Esophagus muscularis mucosa (tissue), 4 donors: ENCODE measurements around the gene ALDH16A1. TPM values are rescaled to one million over a fixed set of nuclear protein-coding genes. Genes with fewer than 3 reads are reported as not detected.

Experiments used
- DNase-seq: peaks from one replicate; pipeline ENCODE4 v3.0.0-alpha.2; 2017; ENCODE audit errors: extremely low spot score
- H3K27ac ChIP-seq, 4 donors: fragments of 200-600 bp; sonication (generic); replicated peaks in 1 of 4; 1 replicate in 3 of 4; 2 replicates in 1 of 4; pipeline ENCODE4 v1.5.1; 2016 to 2019; ENCODE audit warnings: mild to moderate bottlenecking in 1 of 4
- H3K27me3 ChIP-seq, 4 donors: fragments of 200-600 bp; sonication (generic); one replicate each; pipeline versions ENCODE4 v1.5.1 to v1.6.0; 2016 to 2019
- H3K36me3 ChIP-seq, 4 donors: fragments of 200-600 bp; sonication (generic); one replicate each; pipeline ENCODE4 v1.5.1; 2016 to 2019
- H3K4me1 ChIP-seq, 4 donors: fragments of 200-600 bp; sonication (generic); one replicate each; pipeline ENCODE4 v1.5.1; 2016 to 2019
- H3K4me3 ChIP-seq, 4 donors: fragments of 200-600 bp; sonication (generic); 1 replicate in 2 of 4; 2 replicates in 2 of 4; pipeline ENCODE4 v1.5.1; 2016 to 2019; ENCODE audit warnings: mild to moderate bottlenecking in 4 of 4, moderate library complexity in 1 of 4
- H3K9me3 ChIP-seq, 4 donors: fragments of 200-600 bp; sonication (generic); 1 replicate in 3 of 4; 2 replicates in 1 of 4; pipeline ENCODE4 v1.5.1; 2016 to 2019
- EP300 ChIP-seq: sonication (generic); formaldehyde crosslinking; IDR thresholded peaks from one replicate; pipeline ENCODE4 v1.6.1; 2017; ENCODE audit warnings: antibody characterized with exemption
- POLR2A ChIP-seq: fragments of 450-650 bp; IDR thresholded peaks from one replicate; pipeline ENCODE4 v1.6.1; 2017; ENCODE audit warnings: antibody characterized with exemption, moderate library complexity, mild to moderate bottlenecking, low read depth
- POLR2AphosphoS5 ChIP-seq, 2 donors: sonication (generic); formaldehyde crosslinking; IDR thresholded peaks; one replicate each; pipeline ENCODE4 v1.6.1; 2017; ENCODE audit warnings: antibody characterized with exemption in 2 of 2
- WGBS: methylation state at CpG from one replicate; pipeline ENCODE4 v1.1.5; 2018; 5-methylcytosine and 5-hydroxymethylcytosine counted together
- intact Hi-C: fragments of 100-400 bp; cut with DNase I; formaldehyde crosslinking; loops from one replicate; pipeline ENCODE4 v1.15.1; 2023
- total RNA-seq, 4 donors: library from RNA; depleted of rRNA; stranded (reverse); fragments of >200 nt; gene quantifications; one replicate each; pipeline versions ENCODE4 v1.1.0 to v1.2.1, GENCODE V29; 2016
- TF ChIP-seq, protein P1 (sequence below), 3 experiments: fragments of 200-600 bp in 2 of 3; fragments of 450-650 bp in 1 of 3; sonication (generic) in 2 of 3; IDR thresholded peaks; one replicate each; pipeline ENCODE4 v1.5.1; 2017 to 2019; ENCODE audit warnings: antibody characterized with exemption in 3 of 3, mild to moderate bottlenecking in 2 of 3, moderate library complexity in 1 of 3

Gene ALDH16A1
- total RNA-seq, 4 donors from 2014 or later = 22.1 to 29.1 (median 26.2) TPM

DNA sequence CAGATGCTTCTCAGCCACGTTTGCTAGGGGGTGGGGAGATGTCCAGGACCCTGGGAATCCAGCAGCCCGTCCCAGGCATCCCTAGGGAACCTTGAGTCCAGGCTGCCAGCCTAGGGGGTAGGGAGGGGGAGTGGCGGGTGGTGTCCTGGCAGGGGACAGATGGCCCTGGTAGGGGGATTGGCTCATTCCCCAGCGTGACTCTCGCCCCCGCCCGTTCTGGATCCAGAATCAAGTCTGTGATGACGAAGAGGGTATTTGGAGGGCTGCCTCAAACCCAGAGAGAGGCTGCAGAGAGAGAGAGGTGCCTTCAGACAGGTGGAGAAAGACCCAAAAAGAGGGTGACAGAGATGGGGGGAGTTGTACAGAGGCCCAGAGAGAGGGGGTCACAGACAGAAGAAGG, 15.8 kb upstream of the ALDH16A1 start:
- no peak overlapping the region for H3K4me3 ChIP-seq
- H3K4me1 ChIP-seq = peaks cover 13 to 43% (median 20%) of the 10 kb centered on the region in 4 donors
- H3K27me3 ChIP-seq = peaks cover 0 to 100% (median 71%) of the 10 kb centered on the region in 4 donors
- H3K36me3 ChIP-seq = no peaks in the 10 kb centered on the region
- H3K9me3 ChIP-seq = no peaks in the 10 kb centered on the region
- TF ChIP-seq, protein P1, sequence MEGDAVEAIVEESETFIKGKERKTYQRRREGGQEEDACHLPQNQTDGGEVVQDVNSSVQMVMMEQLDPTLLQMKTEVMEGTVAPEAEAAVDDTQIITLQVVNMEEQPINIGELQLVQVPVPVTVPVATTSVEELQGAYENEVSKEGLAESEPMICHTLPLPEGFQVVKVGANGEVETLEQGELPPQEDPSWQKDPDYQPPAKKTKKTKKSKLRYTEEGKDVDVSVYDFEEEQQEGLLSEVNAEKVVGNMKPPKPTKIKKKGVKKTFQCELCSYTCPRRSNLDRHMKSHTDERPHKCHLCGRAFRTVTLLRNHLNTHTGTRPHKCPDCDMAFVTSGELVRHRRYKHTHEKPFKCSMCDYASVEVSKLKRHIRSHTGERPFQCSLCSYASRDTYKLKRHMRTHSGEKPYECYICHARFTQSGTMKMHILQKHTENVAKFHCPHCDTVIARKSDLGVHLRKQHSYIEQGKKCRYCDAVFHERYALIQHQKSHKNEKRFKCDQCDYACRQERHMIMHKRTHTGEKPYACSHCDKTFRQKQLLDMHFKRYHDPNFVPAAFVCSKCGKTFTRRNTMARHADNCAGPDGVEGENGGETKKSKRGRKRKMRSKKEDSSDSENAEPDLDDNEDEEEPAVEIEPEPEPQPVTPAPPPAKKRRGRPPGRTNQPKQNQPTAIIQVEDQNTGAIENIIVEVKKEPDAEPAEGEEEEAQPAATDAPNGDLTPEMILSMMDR (IDR thresholded peaks at IDR 0.05) = no peak
- TF ChIP-seq POLR2A (no peak), EP300 (no peak), POLR2AphosphoS5 (IDR thresholded peaks at IDR 0.05) (no peak)
- intact Hi-C loops = no loop called here
- H3K27ac ChIP-seq = no peak overlapping the region
- WGBS = 14% methylated on average over 6 of the region's 8 CpGs
- DNase-seq = no peak

DNA sequence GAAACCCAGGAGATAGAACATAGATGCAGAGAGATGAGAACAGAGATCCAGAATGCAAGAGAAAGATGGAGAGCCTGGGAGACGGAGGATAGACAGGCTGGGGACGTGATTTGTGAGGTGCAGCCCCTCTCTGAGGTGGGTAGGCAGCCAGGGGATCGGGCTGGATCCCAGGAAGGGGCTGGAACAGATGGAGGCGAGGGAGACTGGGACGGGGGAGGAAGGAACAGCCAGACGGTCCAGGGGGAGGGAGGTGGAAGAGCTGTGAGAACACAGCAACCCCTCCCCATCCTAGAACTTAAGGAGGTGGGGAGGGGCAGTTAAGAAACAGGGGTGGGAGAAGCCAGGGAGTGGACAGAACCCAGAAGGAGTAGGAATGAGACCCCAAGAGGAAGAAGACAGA, 14.8 kb upstream of the ALDH16A1 start:
- Histone ChIP-seq H3K27me3 (peaks cover 0 to 99% (median 65%) of the 10 kb centered on the region in 4 donors), H3K4me1 (peaks cover 17 to 46% (median 30%) of the 10 kb centered on the region in 4 donors), H3K9me3 (no peaks in the 10 kb centered on the region), H3K4me3 (no peak overlapping the region), H3K27ac (no peak overlapping the region), H3K36me3 (no peaks in the 10 kb centered on the region)
- DNase-seq = no peak
- WGBS = 18% methylated on average over 6 of the region's 6 CpGs
- TF ChIP-seq POLR2A = no peak
- TF ChIP-seq, protein P1 (IDR thresholded peaks at IDR 0.05) = no peak
- no peak for TF ChIP-seq EP300
- no peak for TF ChIP-seq POLR2AphosphoS5 (IDR thresholded peaks at IDR 0.05)
- intact Hi-C loops = no loop called here

DNA sequence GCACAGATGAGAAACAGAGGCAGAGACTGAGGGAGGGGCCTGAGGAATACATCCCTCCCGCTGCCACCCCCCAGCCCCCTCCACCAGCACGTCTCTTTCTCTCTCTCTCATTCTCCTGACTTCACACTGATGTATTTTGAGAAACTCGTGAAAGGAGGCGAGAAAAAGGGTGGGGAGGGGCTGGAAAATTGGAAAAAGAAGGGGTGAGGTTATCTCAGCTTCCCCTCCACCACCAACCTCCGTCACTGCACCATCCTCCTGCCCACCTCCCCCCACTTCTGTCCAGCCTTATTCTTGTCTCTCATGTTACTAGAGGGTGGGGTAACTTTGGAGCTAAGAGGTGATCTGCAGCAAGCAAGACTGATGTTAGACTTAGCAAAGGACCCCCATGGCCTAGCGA, 13.2 kb upstream of the ALDH16A1 start:
- peaks cover 0 to 83% (median 53%) of the 10 kb centered on the region in 4 donors for H3K27me3 ChIP-seq
- H3K4me3 ChIP-seq = no peak overlapping the region
- intact Hi-C loops = loop anchor here (2.0 to 5.0 kb wide), 3 partner anchors 75 to 213 kb away; no protein-coding TSS in a partner anchor
- H3K36me3 ChIP-seq = no peaks in the 10 kb centered on the region
- H3K9me3 ChIP-seq = no peaks in the 10 kb centered on the region
- 38% methylated on average over 6 of the region's 6 CpGs for WGBS
- peaks cover 17 to 47% (median 31%) of the 10 kb centered on the region in 4 donors for H3K4me1 ChIP-seq
- no peak for TF ChIP-seq EP300
- TF ChIP-seq, protein P1 (IDR thresholded peaks at IDR 0.05) = no peak
- TF ChIP-seq POLR2AphosphoS5 (IDR thresholded peaks at IDR 0.05) = no peak
- TF ChIP-seq POLR2A = no peak
- DNase-seq = no peak
- H3K27ac ChIP-seq = no peak overlapping the region

DNA sequence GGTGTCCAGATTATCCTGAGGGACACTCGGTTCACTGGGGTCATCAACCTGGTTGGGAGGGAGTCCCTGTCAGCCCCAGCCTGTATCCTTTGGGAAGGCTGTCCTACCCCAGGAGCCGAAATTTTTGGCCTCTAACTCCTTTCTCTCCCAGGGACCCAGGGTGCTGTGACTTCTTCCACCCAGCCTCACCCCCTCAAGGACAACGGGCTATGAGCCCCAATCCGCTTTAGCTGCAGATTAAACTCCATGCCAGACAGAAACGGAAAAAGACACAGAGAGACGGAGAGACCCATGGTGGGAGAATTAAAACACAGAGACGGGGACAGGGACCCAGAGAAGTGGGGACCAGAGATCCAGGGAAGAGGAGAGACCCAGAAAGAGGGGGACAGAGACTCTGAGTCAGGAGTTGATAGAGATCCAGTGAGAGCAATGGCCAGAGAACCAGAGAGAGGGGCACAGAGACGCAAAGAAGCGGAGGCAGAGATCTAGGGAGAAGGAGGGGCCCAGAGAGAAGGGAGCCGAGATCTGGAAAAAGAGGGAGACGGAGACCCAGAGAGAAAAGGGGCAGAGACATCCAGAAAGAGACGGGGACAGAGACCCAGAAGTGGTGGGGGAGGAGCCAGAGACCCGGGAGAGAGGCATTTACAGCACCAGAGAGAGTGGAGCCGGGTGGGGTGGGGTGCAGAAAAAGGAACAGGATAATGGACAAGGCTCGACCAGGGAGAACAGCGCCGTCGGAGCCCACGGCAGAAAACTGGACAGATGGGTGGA, 12.4 kb upstream of the ALDH16A1 start:
- intact Hi-C loops = loop anchor here (2.0 to 5.0 kb wide), 3 partner anchors 76 to 213 kb away; no protein-coding TSS in a partner anchor
- Histone ChIP-seq H3K4me3 (peak overlapping the region; percentile 58 to 84 (median 64)), H3K27ac (peak overlapping the region in 1 of 4 donors; percentile 2), H3K36me3 (no peaks in the 10 kb centered on the region), H3K9me3 (no peaks in the 10 kb centered on the region), H3K4me1 (peaks cover 17 to 47% (median 31%) of the 10 kb centered on the region in 4 donors), H3K27me3 (peaks cover 0 to 75% (median 46%) of the 10 kb centered on the region in 4 donors)
- 31% methylated on average over 19 of the region's 19 CpGs for WGBS
- no peak for DNase-seq
- TF ChIP-seq EP300 (no peak), POLR2AphosphoS5 (IDR thresholded peaks at IDR 0.05) (no peak)

DNA sequence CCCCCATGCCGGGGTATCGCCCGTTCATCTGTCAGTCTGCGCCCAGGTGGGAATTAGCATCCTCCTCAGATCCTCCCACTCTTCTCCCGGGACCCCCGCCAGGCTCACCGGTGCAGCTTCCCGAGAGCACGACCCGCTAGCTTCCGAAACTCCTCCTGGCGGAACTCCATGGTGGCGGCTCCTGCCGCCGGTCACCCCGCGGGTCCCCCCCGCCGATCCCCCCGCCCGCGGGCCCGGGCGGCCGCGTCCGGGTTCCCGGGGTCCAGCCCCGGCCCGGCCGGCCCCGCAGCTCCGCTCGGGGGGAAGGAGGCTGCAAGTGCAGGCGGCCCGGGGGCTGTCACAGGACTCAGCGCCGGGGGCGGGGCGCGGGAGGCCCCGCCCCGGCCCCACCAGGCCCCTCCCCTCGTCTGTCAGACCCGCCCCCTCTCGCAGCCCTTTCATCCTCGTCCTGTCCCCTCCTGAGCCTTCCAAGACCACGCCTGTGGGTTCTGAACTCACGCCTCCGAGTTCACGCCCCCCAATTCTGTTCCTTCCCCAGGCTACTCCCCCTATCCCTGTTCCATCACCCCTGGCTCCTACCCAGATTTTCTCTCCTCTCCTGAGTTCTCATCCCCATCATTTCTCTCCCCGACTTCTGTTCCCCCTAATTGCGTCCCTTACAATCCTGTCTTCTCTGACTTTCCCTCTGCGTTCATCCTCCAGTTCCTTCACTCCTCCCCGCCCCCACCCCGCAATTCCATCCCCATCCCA, 11.6 kb upstream of the ALDH16A1 start, which contains the start of gene SLC17A7:
TSS of gene SLC17A7 (minus strand) at position 318 of the 750 bp plus-strand sequence. CDS start at position 170, 148 bp downstream.
- no peak for DNase-seq
- Histone ChIP-seq H3K9me3 (no peaks in the 10 kb centered on the region), H3K36me3 (peaks cover 0 to 4% (median under 1%) of the 10 kb centered on the region in 4 donors), H3K4me1 (peaks cover 17 to 44% (median 31%) of the 10 kb centered on the region in 4 donors), H3K27ac (peak within 1 kb of the TSS; percentile 71 to 90 (median 76)), H3K27me3 (peaks cover 0 to 68% (median 41%) of the 10 kb centered on the region in 4 donors), H3K4me3 (peak within 1 kb of the TSS; percentile 58 to 84 (median 64))
- intact Hi-C loops = loop anchor here (2.0 to 5.0 kb wide), 3 partner anchors 77 to 214 kb away; no protein-coding TSS in a partner anchor
- TF ChIP-seq POLR2AphosphoS5 (IDR thresholded peaks at IDR 0.05) (no peak), EP300 (no peak), POLR2A (no peak)
- TF ChIP-seq, protein P1 (IDR thresholded peaks at IDR 0.05) = no peak
- 6% methylated on average over 14 of the region's 56 CpGs for WGBS
